Right atrium auricular region (tissue), 2 donors: Measurements from ENCODE around the gene CERS3. TPM values are rescaled to one million over a fixed set of nuclear protein-coding genes. Genes with fewer than 3 reads are reported as not detected.

ENCODE experiments used
- DNase-seq: peaks from one replicate; pipeline ENCODE4 v3.0.0-alpha.2; 2019; ENCODE audit warnings: low spot score
- H3K27ac ChIP-seq, 2 donors: fragments of 200-600 bp; sonication (generic); 1 replicate in 1 of 2; 2 replicates in 1 of 2; pipeline ENCODE4 v1.5.1; 2016 to 2019
- H3K27me3 ChIP-seq, 2 donors: fragments of 200-600 bp; sonication (generic); one replicate each; pipeline versions ENCODE4 v1.5.1 to v1.6.0; 2017 to 2019
- H3K36me3 ChIP-seq: fragments of 200-600 bp; sonication (generic); one replicate; pipeline ENCODE4 v1.5.1; 2016
- H3K4me1 ChIP-seq, 2 donors: fragments of 200-600 bp; sonication (generic); one replicate each; pipeline versions ENCODE4 v1.5.1 to v1.6.0; 2017 to 2019
- H3K4me3 ChIP-seq, 2 donors: fragments of 200-600 bp; sonication (generic); 1 replicate in 1 of 2; 2 replicates in 1 of 2; pipeline ENCODE4 v1.5.1; 2017 to 2019; ENCODE audit warnings: mild to moderate bottlenecking in 1 of 2, moderate library complexity in 1 of 2
- H3K9me3 ChIP-seq, 2 donors: fragments of 200-600 bp; sonication (generic); one replicate each; pipeline ENCODE4 v1.5.1; 2019
- total RNA-seq, 2 donors: library from RNA; depleted of rRNA; stranded (reverse); fragments of >200 nt; gene quantifications; one replicate each; pipeline ENCODE4 v1.1.0, GENCODE V29; 2016
- TF ChIP-seq, protein P1 (sequence below), 2 donors: fragments of 200-600 bp; sonication (generic); IDR thresholded peaks; one replicate each; pipeline ENCODE4 v1.5.1; 2019; ENCODE audit warnings: antibody characterized with exemption in 2 of 2

Gene CERS3
- total RNA-seq, 2 donors from 2014 or later, result not detected

DNA sequence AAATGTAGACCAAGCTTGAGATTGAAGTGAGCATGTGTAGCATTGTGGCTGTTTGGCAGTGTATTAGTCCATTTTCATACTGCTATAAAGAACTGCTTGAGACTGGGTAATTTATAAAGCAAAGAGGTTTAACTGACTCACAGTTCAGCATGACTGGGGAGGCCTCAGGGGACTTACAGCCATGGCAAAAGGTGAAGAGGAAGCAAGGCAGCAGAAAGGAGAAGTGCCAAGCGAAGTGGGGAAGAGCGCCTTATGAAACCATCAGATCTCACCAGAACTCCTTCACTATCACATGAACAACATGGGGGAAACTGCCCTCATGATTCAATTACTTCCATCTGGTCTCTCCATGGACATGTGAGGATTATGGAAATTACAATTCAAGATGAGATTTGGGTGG, 8.6 kb upstream of the CERS3 start:
- TF ChIP-seq, protein P1, sequence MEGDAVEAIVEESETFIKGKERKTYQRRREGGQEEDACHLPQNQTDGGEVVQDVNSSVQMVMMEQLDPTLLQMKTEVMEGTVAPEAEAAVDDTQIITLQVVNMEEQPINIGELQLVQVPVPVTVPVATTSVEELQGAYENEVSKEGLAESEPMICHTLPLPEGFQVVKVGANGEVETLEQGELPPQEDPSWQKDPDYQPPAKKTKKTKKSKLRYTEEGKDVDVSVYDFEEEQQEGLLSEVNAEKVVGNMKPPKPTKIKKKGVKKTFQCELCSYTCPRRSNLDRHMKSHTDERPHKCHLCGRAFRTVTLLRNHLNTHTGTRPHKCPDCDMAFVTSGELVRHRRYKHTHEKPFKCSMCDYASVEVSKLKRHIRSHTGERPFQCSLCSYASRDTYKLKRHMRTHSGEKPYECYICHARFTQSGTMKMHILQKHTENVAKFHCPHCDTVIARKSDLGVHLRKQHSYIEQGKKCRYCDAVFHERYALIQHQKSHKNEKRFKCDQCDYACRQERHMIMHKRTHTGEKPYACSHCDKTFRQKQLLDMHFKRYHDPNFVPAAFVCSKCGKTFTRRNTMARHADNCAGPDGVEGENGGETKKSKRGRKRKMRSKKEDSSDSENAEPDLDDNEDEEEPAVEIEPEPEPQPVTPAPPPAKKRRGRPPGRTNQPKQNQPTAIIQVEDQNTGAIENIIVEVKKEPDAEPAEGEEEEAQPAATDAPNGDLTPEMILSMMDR (IDR thresholded peaks at IDR 0.05), result no peak
- Histone ChIP-seq H3K4me1 (no peaks in the 10 kb centered on the region), H3K36me3 (no peaks in the 10 kb centered on the region), H3K4me3 (no peak overlapping the region), H3K9me3 (no peaks in the 10 kb centered on the region), H3K27me3 (no peaks in the 10 kb centered on the region), H3K27ac (no peak overlapping the region)
- no peak for DNase-seq

GRCh38 chr15:100536733-100537132, 8.0 kb upstream of the CERS3 start:
- no peaks in the 10 kb centered on the region for H3K27me3 ChIP-seq
- no peaks in the 10 kb centered on the region for H3K9me3 ChIP-seq
- no peaks in the 10 kb centered on the region for H3K4me1 ChIP-seq
- TF ChIP-seq, protein P1 (IDR thresholded peaks at IDR 0.05), result no peak
- no peak overlapping the region for H3K27ac ChIP-seq
- no peak for DNase-seq
- H3K36me3 ChIP-seq, result no peaks in the 10 kb centered on the region
- H3K4me3 ChIP-seq, result no peak overlapping the region

- H3K4me3 ChIP-seq, result no peak overlapping the region
- H3K9me3 ChIP-seq, result no peaks in the 10 kb centered on the region
- H3K27ac ChIP-seq, result no peak overlapping the region
- DNase-seq, result no peak
- no peaks in the 10 kb centered on the region for H3K36me3 ChIP-seq
- H3K27me3 ChIP-seq, result no peaks in the 10 kb centered on the region
- TF ChIP-seq, protein P1 (IDR thresholded peaks at IDR 0.05), result no peak
- H3K4me1 ChIP-seq, result no peaks in the 10 kb centered on the region
Measured at GRCh38 chr15:100533886-100534285, 5.1 kb upstream of the CERS3 start.

DNA sequence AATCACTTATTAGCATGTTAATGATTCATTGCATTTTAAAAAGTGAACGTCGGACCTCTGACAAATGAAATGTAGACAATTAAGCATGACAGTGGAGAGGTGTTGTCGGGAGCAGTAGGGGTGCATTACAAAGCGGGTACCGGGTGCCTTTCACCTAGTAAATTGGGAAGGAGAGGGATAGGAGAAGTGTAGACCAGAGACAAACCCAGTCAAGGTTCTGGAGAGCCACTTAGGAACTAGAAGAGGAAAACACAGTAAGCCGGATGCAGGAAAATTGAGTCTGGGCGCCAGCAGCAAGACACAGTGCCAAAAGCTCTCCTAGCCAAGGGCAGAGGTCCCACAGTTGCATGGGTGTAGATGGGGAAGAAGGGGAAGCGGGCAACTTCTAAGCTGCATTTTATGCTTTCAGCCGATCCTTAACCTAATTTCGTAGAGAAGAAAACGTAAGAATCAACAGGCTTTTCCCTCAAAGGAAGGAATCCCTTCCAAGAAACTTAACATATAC, 3.1 kb upstream of the CERS3 start:
- H3K4me3 ChIP-seq, result no peak overlapping the region
- no peaks in the 10 kb centered on the region for H3K27me3 ChIP-seq
- DNase-seq, result no peak
- no peaks in the 10 kb centered on the region for H3K36me3 ChIP-seq
- no peak overlapping the region for H3K27ac ChIP-seq
- TF ChIP-seq, protein P1 (IDR thresholded peaks at IDR 0.05), result no peak
- no peaks in the 10 kb centered on the region for H3K4me1 ChIP-seq
- no peaks in the 10 kb centered on the region for H3K9me3 ChIP-seq

GRCh38 chr15:100531204-100531603, 2.5 kb upstream of the CERS3 start:
- Histone ChIP-seq H3K9me3 (no peaks in the 10 kb centered on the region), H3K4me1 (peaks cover 0 to under 1% of the 10 kb centered on the region in 2 donors), H3K4me3 (no peak overlapping the region), H3K27ac (no peak overlapping the region), H3K27me3 (no peaks in the 10 kb centered on the region), H3K36me3 (no peaks in the 10 kb centered on the region)
- DNase-seq, result no peak
- TF ChIP-seq, protein P1 (IDR thresholded peaks at IDR 0.05), result no peak

GRCh38 chr15:100529556-100529955, 806 bp upstream of the CERS3 start:
- Histone ChIP-seq H3K27ac (no peak overlapping the region), H3K4me1 (peaks cover 0 to 9% of the 10 kb centered on the region in 2 donors), H3K27me3 (no peaks in the 10 kb centered on the region), H3K36me3 (no peaks in the 10 kb centered on the region), H3K4me3 (no peak overlapping the region), H3K9me3 (no peaks in the 10 kb centered on the region)
- TF ChIP-seq, protein P1 (IDR thresholded peaks at IDR 0.05), result no peak
- DNase-seq, result no peak
